PC-3 (cell line): ENCODE data around the gene PLCXD1. TPM values are rescaled to one million over a fixed set of nuclear protein-coding genes. Genes with fewer than 3 reads are reported as not detected.

Experiments
- ATAC-seq: fragments of 200-7000 bp; cut with Tn5 transposase; 2 replicates; pipeline ENCODE4 v1.9.1; 2020; ENCODE audit warnings: mild to moderate bottlenecking, moderate library complexity
- BruUV-seq: library from RNA; stranded (reverse); fragments of 400-500 nt; replicated peaks from 2 replicates; lab custom pipeline; 2021; lab: Mats Ljungman, UMichigan
- CTCF ChIA-PET: fragments of 300-600 bp; sonication (Branson Sonifier 250); formaldehyde crosslinking; loops from one replicate; lab custom pipeline; 2022; ENCODE audit warnings: antibody characterized with exemption; lab: Charles Lee
- POLR2A ChIA-PET: fragments of 300-600 bp; sonication (Branson Sonifier 250); formaldehyde crosslinking; loops from one replicate; lab custom pipeline; 2022; ENCODE audit warnings: antibody characterized with exemption; ENCODE audit not compliant: unreplicated experiment; lab: Charles Lee
- DNase-seq: peaks from one replicate; pipeline ENCODE4 v3.0.0-alpha.2; 2015
- H2AFZ ChIP-seq: fragments of 300-600 bp; sonication (generic); 2 replicates; pipeline ENCODE4 v1.6.0; 2016; ENCODE audit warnings: antibody characterized with exemption, low read length
- H3F3A ChIP-seq: fragments of 300-600 bp; sonication (generic); one replicate; pipeline ENCODE4 v1.6.0; 2017; ENCODE audit warnings: antibody characterized with exemption, low read length, control low read depth, mild to moderate bottlenecking; ENCODE audit not compliant: unreplicated experiment
- H3K27ac ChIP-seq: fragments of 300-600 bp; sonication (generic); 2 replicates; pipeline ENCODE4 v1.5.1; 2016; ENCODE audit warnings: mild to moderate bottlenecking, low read length
- H3K27me3 ChIP-seq: fragments of 300-600 bp; sonication (generic); 2 replicates; pipeline ENCODE4 v1.6.1; 2016; ENCODE audit warnings: low read length, mixed read lengths
- H3K36me3 ChIP-seq: fragments of 300-600 bp; sonication (generic); 2 replicates; pipeline ENCODE4 v1.6.1; 2016; ENCODE audit warnings: low read depth, mixed run types, low read length, mixed read lengths
- H3K4me1 ChIP-seq: fragments of 300-600 bp; sonication (generic); 2 replicates; pipeline ENCODE4 v1.5.1; 2016; ENCODE audit warnings: low read length; ENCODE audit not compliant: insufficient read depth
- H3K4me2 ChIP-seq: fragments of 300-600 bp; sonication (generic); 2 replicates; pipeline ENCODE4 v1.6.0; 2016; ENCODE audit warnings: low read length
- H3K4me3 ChIP-seq: fragments of 300-600 bp; sonication (generic); 2 replicates; pipeline ENCODE4 v1.5.1; 2016; ENCODE audit warnings: mild to moderate bottlenecking, low read length, mixed read lengths
- H3K79me2 ChIP-seq: fragments of 300-600 bp; sonication (generic); 2 replicates; pipeline ENCODE4 v1.6.1; 2017; ENCODE audit warnings: low read length, mixed read lengths
- H3K9ac ChIP-seq: fragments of 300-600 bp; sonication (generic); 2 replicates; pipeline ENCODE4 v1.6.0; 2016; ENCODE audit warnings: mild to moderate bottlenecking, low read length
- H3K9me2 ChIP-seq: fragments of 300-600 bp; sonication (generic); replicated peaks from 2 replicates; pipeline ENCODE4 v1.6.1; 2016; ENCODE audit warnings: mixed run types, low read length, mixed read lengths
- H3K9me3 ChIP-seq: fragments of 300-600 bp; sonication (generic); 2 replicates; pipeline ENCODE4 v1.6.1; 2016; ENCODE audit warnings: low read length, mixed read lengths
- H4K20me1 ChIP-seq: fragments of 300-600 bp; sonication (generic); 2 replicates; pipeline ENCODE4 v1.6.1; 2016; ENCODE audit warnings: low read length, mixed read lengths
- EZH2 ChIP-seq: fragments of 300-600 bp; sonication (generic); IDR thresholded peaks from one replicate; pipeline ENCODE4 v1.6.1; 2017; ENCODE audit warnings: antibody characterized with exemption, mild to moderate bottlenecking, low read length; ENCODE audit not compliant: unreplicated experiment
- EZH2phosphoT487 ChIP-seq: fragments of 300-600 bp; sonication (generic); IDR thresholded peaks from 2 replicates; pipeline ENCODE4 v1.6.1; 2018; ENCODE audit warnings: mild to moderate bottlenecking, antibody characterized with exemption, low read length, borderline replicate concordance
- intact Hi-C: fragments of 100-400 bp; cut with micrococcal nuclease; formaldehyde crosslinking; loops from 2 replicates; pipeline ENCODE4 v1.9.0; 2023
- total RNA-seq: library from RNA; depleted of rRNA; stranded (reverse); fragments of >200 nt; gene quantifications from 2 replicates; pipeline ENCODE4 v1.2.3, GENCODE V29; 2014
- TF ChIP-seq, protein P1 (sequence below): fragments of 300-600 bp; sonication (generic); conservative IDR thresholded peaks from 2 replicates; pipeline ENCODE4 v1.5.1; 2017; ENCODE audit warnings: antibody characterized with exemption, low read depth, mild to moderate bottlenecking, low read length

PLCXD1 gene
- total RNA-seq, 1 experiment from 2014 or later, result 25.7 TPM

DNA sequence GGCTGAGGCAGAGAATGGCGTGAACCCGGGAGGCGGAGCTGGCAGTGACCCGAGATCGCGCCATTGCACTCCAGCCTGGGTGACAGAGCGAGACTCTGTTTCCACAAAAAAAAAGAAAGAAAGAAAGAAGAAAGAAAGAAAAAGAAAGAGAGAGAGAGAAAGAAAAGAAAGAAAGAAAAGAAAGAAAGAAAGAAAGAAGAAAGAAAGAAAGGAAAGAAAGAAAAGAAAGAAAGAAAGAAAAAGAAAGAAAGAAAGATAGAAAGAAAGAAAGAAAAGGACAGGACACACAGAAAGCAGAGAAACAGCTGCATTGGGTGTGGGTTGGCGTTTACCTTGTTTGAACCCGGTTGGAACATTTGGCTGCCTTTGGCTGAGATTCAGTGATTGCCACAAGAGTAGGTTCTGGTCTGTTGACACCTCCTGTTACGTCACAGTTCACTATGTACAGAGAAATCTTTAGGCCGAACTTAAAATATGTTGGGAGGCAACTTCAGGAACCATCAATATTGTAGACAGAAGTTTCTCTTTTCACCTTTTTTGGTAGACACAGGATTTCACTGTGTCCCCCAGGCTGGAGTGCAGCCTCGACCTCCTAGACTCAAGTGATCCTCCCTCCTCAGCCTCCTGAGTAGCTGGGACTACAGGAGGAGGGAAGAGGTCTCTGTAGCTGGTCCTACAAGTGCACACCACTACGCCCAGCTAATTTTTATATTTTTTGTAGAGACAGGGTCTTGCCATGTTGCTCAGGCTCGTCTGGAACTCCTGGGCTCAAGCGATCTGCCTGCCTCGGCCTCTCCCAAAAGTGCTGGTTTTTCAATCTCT lies 16.3 kb upstream of the PLCXD1 start:
- TF ChIP-seq EZH2 (no peak), EZH2phosphoT487 (no peak)
- TF ChIP-seq, protein P1, sequence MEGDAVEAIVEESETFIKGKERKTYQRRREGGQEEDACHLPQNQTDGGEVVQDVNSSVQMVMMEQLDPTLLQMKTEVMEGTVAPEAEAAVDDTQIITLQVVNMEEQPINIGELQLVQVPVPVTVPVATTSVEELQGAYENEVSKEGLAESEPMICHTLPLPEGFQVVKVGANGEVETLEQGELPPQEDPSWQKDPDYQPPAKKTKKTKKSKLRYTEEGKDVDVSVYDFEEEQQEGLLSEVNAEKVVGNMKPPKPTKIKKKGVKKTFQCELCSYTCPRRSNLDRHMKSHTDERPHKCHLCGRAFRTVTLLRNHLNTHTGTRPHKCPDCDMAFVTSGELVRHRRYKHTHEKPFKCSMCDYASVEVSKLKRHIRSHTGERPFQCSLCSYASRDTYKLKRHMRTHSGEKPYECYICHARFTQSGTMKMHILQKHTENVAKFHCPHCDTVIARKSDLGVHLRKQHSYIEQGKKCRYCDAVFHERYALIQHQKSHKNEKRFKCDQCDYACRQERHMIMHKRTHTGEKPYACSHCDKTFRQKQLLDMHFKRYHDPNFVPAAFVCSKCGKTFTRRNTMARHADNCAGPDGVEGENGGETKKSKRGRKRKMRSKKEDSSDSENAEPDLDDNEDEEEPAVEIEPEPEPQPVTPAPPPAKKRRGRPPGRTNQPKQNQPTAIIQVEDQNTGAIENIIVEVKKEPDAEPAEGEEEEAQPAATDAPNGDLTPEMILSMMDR, result no peak
- CTCF ChIA-PET, result no interaction called here
- Histone ChIP-seq H4K20me1 (no peaks in the 10 kb centered on the region), H3K79me2 (no peaks in the 10 kb centered on the region), H3K27ac (no peak overlapping the region), H3K36me3 (no peaks in the 10 kb centered on the region), H3K4me2 (no peak overlapping the region), H3F3A (no peaks in the 10 kb centered on the region), H3K9me3 (no peaks in the 10 kb centered on the region), H3K27me3 (no peaks in the 10 kb centered on the region), H3K9ac (no peak overlapping the region), H3K4me1 (peaks cover 17% of the 10 kb centered on the region), H2AFZ (no peak overlapping the region), H3K4me3 (no peak overlapping the region), H3K9me2 (no peaks in the 10 kb centered on the region)
- POLR2A ChIA-PET, result no interaction called here
- DNase-seq, result no peak
- no peak for ATAC-seq
- no TSS peak for BruUV-seq
- intact Hi-C loops, result no loop called here

DNA sequence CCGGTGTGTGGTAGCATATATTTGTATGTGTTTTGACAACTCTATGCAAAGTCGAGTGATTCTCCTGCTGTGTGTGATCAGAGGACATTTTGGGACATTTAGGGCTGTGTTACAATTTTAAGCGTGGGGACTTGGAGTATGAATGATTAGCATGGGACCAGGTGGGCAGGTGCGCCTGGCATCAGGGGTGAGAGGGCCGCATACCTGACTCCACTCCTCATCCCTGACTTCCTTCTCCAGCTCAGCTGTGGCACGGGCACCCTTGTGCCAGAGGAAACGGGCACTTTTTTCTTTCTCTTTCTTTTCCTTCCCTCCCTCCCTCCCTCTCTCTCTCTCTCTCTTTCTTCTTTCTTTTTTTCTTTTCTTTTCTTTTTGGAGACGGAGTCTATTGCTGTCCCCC lies 15.7 kb upstream of the PLCXD1 start:
- TF ChIP-seq, protein P1, result no peak
- no peak for TF ChIP-seq EZH2
- no peak for TF ChIP-seq EZH2phosphoT487

DNA sequence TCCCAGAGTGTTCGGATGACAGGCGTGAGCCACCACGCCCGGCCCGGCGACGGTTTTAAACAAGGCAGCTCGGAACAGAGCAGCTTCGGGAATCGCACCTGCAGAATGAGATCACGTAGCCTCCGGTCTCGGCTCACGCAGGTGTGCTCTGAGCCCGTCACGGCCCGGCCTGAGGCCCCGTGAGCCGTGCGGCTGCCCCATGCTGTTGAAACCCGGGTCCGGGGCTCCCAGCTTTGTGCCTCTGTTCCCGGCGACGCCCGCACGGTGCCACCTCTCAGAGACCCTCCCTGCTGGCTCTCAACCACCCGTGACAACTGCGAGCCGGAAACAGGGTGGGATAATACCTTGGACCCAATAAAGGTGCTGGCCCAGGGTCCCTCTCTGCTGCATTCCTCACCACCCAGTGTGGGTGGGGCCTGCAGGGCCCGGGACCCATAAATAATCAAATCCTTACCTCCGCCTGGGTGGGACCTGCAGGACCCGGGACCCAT lies 13.4 kb upstream of the PLCXD1 start:
- TF ChIP-seq EZH2phosphoT487 (no peak), EZH2 (no peak)
- TF ChIP-seq, protein P1, result no peak
- Histone ChIP-seq H3K36me3 (no peaks in the 10 kb centered on the region), H3K79me2 (no peaks in the 10 kb centered on the region), H3K4me2 (no peak overlapping the region), H3K27ac (no peak overlapping the region), H3K9me2 (no peaks in the 10 kb centered on the region), H4K20me1 (no peaks in the 10 kb centered on the region), H2AFZ (no peak overlapping the region), H3K4me1 (no peaks in the 10 kb centered on the region), H3F3A (no peaks in the 10 kb centered on the region), H3K9ac (no peak overlapping the region), H3K4me3 (no peak overlapping the region), H3K9me3 (no peaks in the 10 kb centered on the region), H3K27me3 (no peaks in the 10 kb centered on the region)
- DNase-seq (no peak), ATAC-seq (no peak)
- POLR2A ChIA-PET, result no interaction called here
- CTCF ChIA-PET, result no interaction called here
- BruUV-seq, result no TSS peak
- intact Hi-C loops, result no loop called here

More for the DNA sequence above, 15.7 kb upstream of the PLCXD1 start:
- peaks cover 17% of the 10 kb centered on the region for H3K4me1 ChIP-seq
- H3K4me2 ChIP-seq, result no peak overlapping the region
- intact Hi-C loops, result no loop called here
- H3K9me3 ChIP-seq, result no peaks in the 10 kb centered on the region
- no peak overlapping the region for H3K27ac ChIP-seq
- no peaks in the 10 kb centered on the region for H3K36me3 ChIP-seq
- H2AFZ ChIP-seq, result no peak overlapping the region
- no peaks in the 10 kb centered on the region for H3K79me2 ChIP-seq
- CTCF ChIA-PET, result no interaction called here
- DNase-seq, result no peak
- H3K27me3 ChIP-seq, result no peaks in the 10 kb centered on the region
- no peak for ATAC-seq
- no peaks in the 10 kb centered on the region for H3F3A ChIP-seq
- no peak overlapping the region for H3K4me3 ChIP-seq
- BruUV-seq, result no TSS peak
- H3K9ac ChIP-seq, result no peak overlapping the region
- H3K9me2 ChIP-seq, result no peaks in the 10 kb centered on the region
- no peaks in the 10 kb centered on the region for H4K20me1 ChIP-seq
- POLR2A ChIA-PET, result no interaction called here
